Pulmonary artery endothelial cell (primary cell): ENCODE measurements around the gene DSCAM. TPM values are rescaled to one million over a fixed set of nuclear protein-coding genes. Genes with fewer than 3 reads are reported as not detected.
"Not testable (repeated sequence)": the region's sequence is repeated elsewhere in the genome, so short reads cannot be mapped to it uniquely, and the experiment has no call there.

Experiments
- DNase-seq: peaks from one replicate; pipeline ENCODE4 v3.0.0-alpha.2; 2011; ENCODE audit warnings: low read depth, low spot score
- total RNA-seq: library from RNA; depleted of rRNA; stranded (reverse); fragments of >200 nt; gene quantifications from 2 replicates; pipeline ENCODE4 v1.2.3, GENCODE V29; 2014

DSCAM gene
- total RNA-seq, 1 donor from 2014 or later = not detected

DNA sequence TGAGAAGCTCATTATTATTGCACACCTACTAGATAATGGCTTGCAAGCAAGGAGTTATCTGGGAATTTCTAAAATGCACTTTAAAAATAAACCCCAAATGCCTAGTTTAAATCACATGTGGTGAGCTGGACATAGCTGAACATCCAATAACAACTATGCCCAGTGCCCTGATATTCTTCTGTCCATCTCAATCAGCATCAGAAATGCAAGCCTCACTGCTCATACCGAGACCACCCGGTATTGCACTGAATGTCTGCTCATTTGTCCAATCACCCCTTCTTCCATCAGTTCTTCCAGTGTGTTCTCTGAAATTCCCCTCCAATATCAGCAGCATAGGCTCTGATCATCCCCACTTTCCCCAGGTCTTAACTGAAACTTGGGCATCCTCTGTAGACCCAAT, 383.8 kb downstream of the DSCAM start:
- no peak for DNase-seq

DNA sequence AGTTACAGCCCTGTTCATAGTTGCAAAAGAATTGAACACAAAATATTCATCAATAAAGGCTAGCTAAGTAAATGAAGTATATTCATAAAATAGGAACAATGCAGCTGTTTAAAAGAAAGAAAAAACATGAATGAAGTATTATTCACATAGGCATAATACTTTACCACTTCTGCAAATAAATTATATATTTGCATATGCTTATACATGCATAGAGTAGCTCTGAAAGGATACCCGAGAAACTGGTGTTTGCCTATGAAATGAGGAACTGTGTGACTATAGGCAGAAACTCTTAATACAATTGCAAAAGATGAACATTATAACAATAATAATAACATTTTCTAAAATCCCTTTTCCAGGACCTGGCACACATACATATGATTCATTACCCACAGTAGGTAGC, 385.9 kb downstream of the DSCAM start:
- no peak for DNase-seq

DNA sequence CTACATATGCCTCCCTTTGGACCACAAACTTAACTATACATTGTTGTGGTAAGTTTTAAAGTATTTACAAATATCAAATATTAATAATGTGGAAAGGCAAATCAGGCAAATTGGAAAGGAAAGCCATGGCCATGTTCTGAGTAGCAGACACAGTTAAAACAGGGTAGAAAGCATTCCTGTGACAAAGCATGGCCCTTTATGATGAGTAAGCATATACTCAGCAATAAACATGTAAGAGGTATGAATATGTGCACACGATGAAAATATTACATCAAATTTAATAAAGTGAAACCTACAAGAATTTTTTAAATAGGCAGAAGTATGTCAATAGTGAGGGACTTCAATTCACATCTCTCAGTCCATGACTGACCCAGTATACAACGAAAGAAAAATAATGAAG, 389.2 kb downstream of the DSCAM start:
- no peak for DNase-seq

GRCh38 chr21:40454057-40454456, 392.9 kb downstream of the DSCAM start:
- DNase-seq = no peak

DNA sequence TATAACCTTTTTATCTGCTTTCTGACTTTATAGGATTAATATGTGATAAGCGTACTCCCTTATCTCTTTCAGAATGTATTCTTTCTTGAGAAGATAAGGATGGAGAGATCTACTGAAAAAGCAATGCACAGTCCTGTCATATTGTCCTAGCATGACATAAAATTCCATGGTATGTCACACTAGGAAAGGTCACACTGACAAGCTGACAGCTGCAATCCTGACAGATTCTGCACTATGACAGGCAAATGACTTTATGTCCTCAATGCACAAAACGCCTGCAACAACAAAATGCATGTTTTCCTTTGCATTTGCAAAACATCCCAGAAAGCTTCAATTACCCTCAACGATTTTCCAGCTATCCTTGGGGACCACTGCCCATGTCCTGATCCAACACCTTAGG, 393.8 kb downstream of the DSCAM start:
- DNase-seq = no peak

DNA sequence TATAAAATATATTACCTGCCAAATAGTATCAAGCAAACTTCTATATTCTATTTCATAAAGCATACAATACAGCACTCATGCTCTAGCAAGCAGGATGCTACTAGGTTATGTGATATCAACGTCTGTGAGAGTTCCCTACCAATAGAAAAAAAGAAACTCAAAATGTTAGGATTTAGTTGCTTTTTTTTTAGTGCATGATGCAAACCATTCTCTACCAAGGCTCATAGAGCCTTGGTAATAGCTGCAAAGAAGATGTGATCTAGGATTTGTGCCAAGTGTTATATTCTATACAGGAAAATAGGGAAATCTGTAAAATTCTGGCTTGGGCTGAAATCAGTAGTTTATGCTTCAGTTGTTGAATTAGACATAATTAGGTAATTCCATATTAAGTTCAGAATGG, 394.4 kb downstream of the DSCAM start:
- no peak for DNase-seq

DNA sequence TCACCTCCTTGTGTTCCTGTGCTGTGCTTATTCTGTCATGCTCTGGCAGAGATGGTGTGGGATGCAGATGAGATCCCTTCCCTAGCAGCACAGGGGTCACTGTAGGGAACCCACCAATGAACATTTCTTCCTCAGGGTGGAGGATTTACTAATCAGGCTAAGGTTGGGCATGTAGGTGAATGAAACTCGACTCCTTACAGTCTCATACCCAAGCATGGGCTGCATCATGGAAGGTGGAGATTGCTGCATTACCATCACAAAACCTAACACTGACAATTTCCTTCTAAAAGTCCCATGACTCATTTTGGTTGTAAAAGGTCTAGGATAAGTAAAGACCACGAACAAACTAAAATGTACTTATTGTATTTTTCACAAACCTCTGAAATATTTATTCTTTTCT, 399.9 kb downstream of the DSCAM start:
- DNase-seq = no peak

DNA sequence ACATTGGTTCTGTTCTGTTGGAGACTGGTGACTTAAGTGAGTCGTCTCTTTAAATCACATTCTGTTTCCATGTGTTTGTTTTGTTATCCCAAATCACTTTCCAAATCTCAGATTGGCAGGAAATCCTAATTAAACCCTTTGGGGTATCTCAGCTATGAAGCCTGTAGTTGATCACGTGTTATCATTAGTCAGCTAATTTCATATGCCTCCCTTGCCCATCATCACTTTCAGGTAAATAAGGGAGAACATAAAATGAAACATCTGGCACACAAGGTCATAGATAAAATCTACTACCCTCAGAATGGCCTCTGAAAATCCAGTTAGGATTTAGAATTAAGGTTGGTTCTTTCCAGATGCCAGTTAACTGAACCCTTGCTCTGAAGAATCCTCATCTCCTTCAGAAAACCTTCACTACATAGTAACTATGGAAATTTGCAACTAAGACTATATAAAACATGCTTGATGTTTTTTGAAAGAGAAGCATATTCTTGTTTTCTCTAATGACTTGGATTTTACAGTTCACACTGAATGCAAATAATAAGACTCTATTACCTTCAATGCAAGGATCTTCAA, 401.5 kb downstream of the DSCAM start:
- DNase-seq = no peak

DNA sequence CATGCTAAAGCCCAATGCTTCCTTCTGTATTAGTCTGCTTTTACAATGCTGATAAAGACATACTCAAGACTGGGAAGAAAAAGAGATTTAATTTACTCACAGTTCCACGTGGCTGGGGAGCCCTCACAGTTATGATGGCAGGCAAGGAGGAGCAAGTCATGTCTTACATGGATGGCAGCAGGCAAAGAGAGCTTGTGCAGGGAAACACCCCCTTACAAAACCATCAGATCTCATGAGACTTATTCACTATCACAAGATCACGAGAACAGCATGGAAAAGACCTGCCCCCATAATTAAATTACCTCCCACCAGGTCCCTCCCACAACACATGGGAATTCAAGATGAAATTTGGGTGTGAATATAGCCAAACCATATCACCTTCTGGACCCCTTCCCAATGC, 407.4 kb downstream of the DSCAM start:
- DNase-seq = not testable (repeated sequence)

- DNase-seq = no peak
These were observed 408.3 kb downstream of the DSCAM start for GRCh38 chr21:40438616-40439015.

- no peak for DNase-seq
These were observed 410.7 kb downstream of the DSCAM start for GRCh38 chr21:40436261-40436660.

- DNase-seq = no peak
These were observed 413.4 kb downstream of the DSCAM start for GRCh38 chr21:40433538-40433937.

DNA sequence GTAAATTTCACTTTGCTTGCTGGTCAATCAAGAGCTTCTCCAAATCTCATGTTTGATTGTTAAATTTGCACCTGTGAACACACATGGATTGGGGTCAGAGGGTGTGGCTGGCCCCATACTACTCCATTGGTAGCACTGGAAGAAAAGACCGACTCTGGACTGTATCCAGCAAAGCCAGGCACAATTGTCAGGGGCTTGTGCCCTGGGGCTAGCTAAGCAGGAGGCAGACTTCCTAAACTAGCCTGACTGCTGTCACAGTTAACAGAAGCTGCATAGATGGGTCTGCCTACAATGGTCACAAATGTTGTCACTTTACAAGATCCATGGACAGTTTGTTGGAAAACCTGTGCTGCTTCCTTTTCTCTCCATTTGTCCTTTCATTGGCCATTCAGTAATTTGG, 421.0 kb downstream of the DSCAM start:
- DNase-seq = no peak

DNA sequence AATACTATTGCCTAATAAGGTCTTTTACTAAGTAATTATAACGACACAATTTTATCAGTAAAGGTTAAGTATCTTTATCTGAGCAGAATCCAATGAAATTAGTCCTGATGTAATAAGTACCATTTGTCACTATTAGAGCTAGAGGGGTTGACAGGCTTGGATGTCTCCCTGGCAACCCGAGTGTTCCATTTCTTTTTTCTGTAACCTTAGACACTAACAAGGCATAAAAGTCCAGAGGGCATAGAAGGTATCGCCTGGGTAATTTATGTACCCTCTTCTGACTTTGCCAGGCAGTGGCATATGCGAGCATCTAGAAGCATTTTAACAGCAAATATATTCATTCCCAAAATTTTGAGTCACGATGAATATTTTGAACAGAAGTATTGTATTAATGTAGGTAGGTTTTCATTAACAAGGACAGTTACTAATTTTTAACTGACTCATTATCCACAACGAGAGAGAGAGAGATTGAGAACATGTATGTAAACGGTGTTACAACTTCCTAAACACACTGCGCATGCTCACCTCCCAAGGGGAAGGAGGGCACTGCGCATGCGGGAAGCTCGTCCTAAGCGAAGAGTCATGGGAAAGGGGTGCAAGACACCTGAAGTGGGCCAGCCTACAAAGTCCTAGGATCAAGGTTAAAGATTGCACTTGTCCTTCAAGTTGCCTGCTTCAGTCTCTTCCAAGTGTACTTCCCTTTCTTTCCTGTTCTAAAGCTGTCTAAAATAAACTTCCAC, 423.9 kb downstream of the DSCAM start:
- DNase-seq = no peak

GRCh38 chr21:40421121-40421520, 425.8 kb downstream of the DSCAM start:
- DNase-seq = no peak

GRCh38 chr21:40416572-40416971, 430.4 kb downstream of the DSCAM start:
- DNase-seq = no peak

DNA sequence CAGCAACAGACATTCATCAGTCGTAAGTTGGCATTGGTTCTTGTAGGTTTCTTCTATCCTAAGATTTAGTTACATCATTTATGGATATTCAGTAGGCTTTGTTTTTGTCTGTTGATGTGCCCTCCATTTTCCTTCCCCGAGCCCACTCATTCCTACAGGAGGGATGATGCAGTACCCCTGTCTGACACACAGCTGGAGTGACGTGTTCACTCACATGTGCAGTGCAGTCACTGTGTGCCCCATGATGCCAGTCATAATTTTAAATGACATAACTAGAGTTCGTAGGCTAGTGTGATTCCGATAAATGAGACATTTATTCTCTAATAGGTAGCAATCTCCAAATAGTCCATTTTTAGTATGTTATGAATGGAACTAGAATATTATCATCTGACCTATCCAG, 438.4 kb downstream of the DSCAM start:
- DNase-seq = no peak

GRCh38 chr21:40404396-40404800, 442.6 kb downstream of the DSCAM start:
- no peak for DNase-seq

DNA sequence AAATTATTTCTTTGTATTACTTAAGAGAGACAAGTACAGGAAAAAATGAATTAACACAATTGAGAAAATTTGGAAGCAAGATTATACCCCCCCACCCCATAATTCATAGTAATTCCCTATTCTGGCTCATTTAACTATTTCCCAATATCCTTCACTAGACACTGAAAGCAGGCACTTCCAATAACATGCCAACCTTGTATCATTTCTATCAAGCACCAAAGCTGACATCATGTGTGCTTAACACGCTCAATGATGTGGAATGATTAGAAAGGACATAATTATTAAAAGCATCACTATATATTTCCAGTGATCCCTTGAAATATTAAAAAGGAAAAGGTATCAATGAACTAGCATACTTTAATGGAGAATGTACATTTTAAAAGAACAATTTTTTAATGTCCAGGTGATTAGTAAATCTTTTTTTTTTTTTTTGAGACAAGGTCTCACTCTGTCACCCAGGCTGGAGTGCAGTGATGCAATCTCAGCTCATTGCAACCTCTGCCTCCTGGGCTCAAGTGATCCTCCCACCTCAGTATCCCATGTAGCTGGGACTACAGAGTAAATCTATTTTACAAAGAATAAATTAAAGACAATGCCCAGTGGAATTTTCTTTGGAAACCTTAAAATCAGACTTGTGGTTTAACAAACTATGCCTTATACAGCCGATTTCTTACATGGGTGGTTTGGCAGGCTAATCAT, 443.9 kb downstream of the DSCAM start:
- no peak for DNase-seq

DNA sequence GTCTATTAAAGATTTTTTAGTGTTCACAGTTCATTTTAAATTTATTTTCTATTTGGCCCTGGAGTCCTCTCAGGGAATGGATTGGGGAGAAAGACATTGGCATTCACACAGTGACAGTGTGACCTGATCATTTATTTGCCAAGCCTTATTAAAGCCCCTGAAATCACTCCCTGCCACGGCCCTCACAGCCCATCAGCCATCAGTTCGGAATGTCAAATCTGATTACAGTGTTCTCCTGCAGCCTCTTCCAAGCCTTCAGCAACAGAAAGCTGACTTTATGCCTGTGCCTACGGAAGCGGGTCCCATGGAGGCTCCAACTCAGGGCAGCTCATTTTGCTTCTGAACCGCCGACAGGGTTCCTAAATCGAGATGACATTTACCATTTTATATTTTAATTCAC, 451.2 kb downstream of the DSCAM start:
- no peak for DNase-seq

DNA sequence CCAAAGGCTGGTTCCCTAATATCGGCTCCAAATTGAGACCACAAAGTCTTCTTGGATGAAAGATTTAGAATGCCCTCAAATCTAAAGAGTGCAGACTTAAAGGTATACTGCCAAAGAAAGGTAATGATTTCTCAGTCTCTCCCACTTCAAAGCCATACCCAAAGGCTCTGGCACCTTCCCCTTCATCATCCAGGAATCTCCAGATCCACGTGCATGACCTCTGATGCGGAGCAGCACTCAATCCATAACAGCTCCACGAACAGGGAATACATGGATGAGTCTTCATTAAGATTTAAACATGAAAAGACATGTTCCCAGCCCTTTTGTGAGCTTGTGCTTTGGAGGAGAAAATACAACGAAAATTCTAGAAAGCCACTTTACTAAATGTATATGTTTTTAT, 453.9 kb downstream of the DSCAM start:
- DNase-seq = no peak

GRCh38 chr21:40388046-40388445, 458.9 kb downstream of the DSCAM start:
- no peak for DNase-seq
